ENCODE results near the gene EPB41L1.

Gene EPB41L1

GRCh38 chr20:36213362-36213761, 58.8 kb downstream of the EPB41L1 start:
- H3K4me1 ChIP-seq (ENCODE audit: insufficient read depth, low read length) = no peaks in the 10 kb centered on the region
- peaks cover 74% of the 10 kb centered on the region for H3K36me3 ChIP-seq (ENCODE audit: insufficient read depth, low read length)
- H2AFZ ChIP-seq (ENCODE audit: low read depth, low read length) = no peak overlapping the region
- no peaks in the 10 kb centered on the region for H3K27me3 ChIP-seq (ENCODE audit: insufficient read depth, low read length)
- no peaks in the 10 kb centered on the region for H3K9me3 ChIP-seq (ENCODE audit: low read length)
- H3K4me3 ChIP-seq (ENCODE audit: low read length) = no peak overlapping the region

- Histone ChIP-seq H2AFZ (ENCODE audit: low read depth, low read length) (no peak overlapping the region), H3K36me3 (ENCODE audit: insufficient read depth, low read length) (peaks cover 78% of the 10 kb centered on the region), H3K4me1 (ENCODE audit: insufficient read depth, low read length) (no peaks in the 10 kb centered on the region), H3K4me3 (ENCODE audit: low read length) (no peak overlapping the region), H3K27me3 (ENCODE audit: insufficient read depth, low read length) (no peaks in the 10 kb centered on the region), H3K9me3 (ENCODE audit: low read length) (no peaks in the 10 kb centered on the region)
Measured at GRCh38 chr20:36214684-36215256, 60.2 kb downstream of the EPB41L1 start.

GRCh38 chr20:36215778-36216177, 61.2 kb downstream of the EPB41L1 start:
- Histone ChIP-seq H2AFZ (ENCODE audit: low read depth, low read length) (no peak overlapping the region), H3K27me3 (ENCODE audit: insufficient read depth, low read length) (no peaks in the 10 kb centered on the region), H3K9me3 (ENCODE audit: low read length) (no peaks in the 10 kb centered on the region), H3K4me3 (ENCODE audit: low read length) (no peak overlapping the region), H3K4me1 (ENCODE audit: insufficient read depth, low read length) (no peaks in the 10 kb centered on the region), H3K36me3 (ENCODE audit: insufficient read depth, low read length) (peaks cover 80% of the 10 kb centered on the region)

- H3K9me3 ChIP-seq (ENCODE audit: low read length) = no peaks in the 10 kb centered on the region
- peaks cover 86% of the 10 kb centered on the region for H3K36me3 ChIP-seq (ENCODE audit: insufficient read depth, low read length)
- H2AFZ ChIP-seq (ENCODE audit: low read depth, low read length) = no peak overlapping the region
- no peak overlapping the region for H3K4me3 ChIP-seq (ENCODE audit: low read length)
- no peaks in the 10 kb centered on the region for H3K27me3 ChIP-seq (ENCODE audit: insufficient read depth, low read length)
- no peaks in the 10 kb centered on the region for H3K4me1 ChIP-seq (ENCODE audit: insufficient read depth, low read length)
Measured at GRCh38 chr20:36216314-36217025, 61.9 kb downstream of the EPB41L1 start.

- H3K27me3 ChIP-seq (ENCODE audit: insufficient read depth, low read length) = no peaks in the 10 kb centered on the region
- no peak overlapping the region for H2AFZ ChIP-seq (ENCODE audit: low read depth, low read length)
- H3K36me3 ChIP-seq (ENCODE audit: insufficient read depth, low read length) = peaks cover 85% of the 10 kb centered on the region
- H3K4me1 ChIP-seq (ENCODE audit: insufficient read depth, low read length) = no peaks in the 10 kb centered on the region
- H3K4me3 ChIP-seq (ENCODE audit: low read length) = no peak overlapping the region
- no peaks in the 10 kb centered on the region for H3K9me3 ChIP-seq (ENCODE audit: low read length)
Measured at GRCh38 chr20:36217226-36217625, 62.7 kb downstream of the EPB41L1 start.

GRCh38 chr20:36218380-36219064, 64.0 kb downstream of the EPB41L1 start:
- Histone ChIP-seq H3K36me3 (ENCODE audit: insufficient read depth, low read length) (peaks cover 75% of the 10 kb centered on the region), H2AFZ (ENCODE audit: low read depth, low read length) (no peak overlapping the region), H3K27me3 (ENCODE audit: insufficient read depth, low read length) (no peaks in the 10 kb centered on the region), H3K4me3 (ENCODE audit: low read length) (no peak overlapping the region), H3K4me1 (ENCODE audit: insufficient read depth, low read length) (no peaks in the 10 kb centered on the region), H3K9me3 (ENCODE audit: low read length) (no peaks in the 10 kb centered on the region)

- Histone ChIP-seq H3K36me3 (ENCODE audit: insufficient read depth, low read length) (peaks cover 64% of the 10 kb centered on the region), H2AFZ (ENCODE audit: low read depth, low read length) (no peak overlapping the region), H3K9me3 (ENCODE audit: low read length) (no peaks in the 10 kb centered on the region), H3K27me3 (ENCODE audit: insufficient read depth, low read length) (no peaks in the 10 kb centered on the region), H3K4me3 (ENCODE audit: low read length) (no peak overlapping the region), H3K4me1 (ENCODE audit: insufficient read depth, low read length) (no peaks in the 10 kb centered on the region)
Measured at GRCh38 chr20:36219671-36220220, 65.2 kb downstream of the EPB41L1 start.

- Histone ChIP-seq H3K9me3 (ENCODE audit: low read length) (no peaks in the 10 kb centered on the region), H3K36me3 (ENCODE audit: insufficient read depth, low read length) (peaks cover 66% of the 10 kb centered on the region), H3K27me3 (ENCODE audit: insufficient read depth, low read length) (no peaks in the 10 kb centered on the region), H3K4me1 (ENCODE audit: insufficient read depth, low read length) (no peaks in the 10 kb centered on the region), H3K4me3 (ENCODE audit: low read length) (no peak overlapping the region), H2AFZ (ENCODE audit: low read depth, low read length) (no peak overlapping the region)
Measured at GRCh38 chr20:36225666-36226065, 71.1 kb downstream of the EPB41L1 start.

GRCh38 chr20:36228770-36229169, 74.2 kb downstream of the EPB41L1 start:
- Histone ChIP-seq H3K4me1 (ENCODE audit: insufficient read depth, low read length) (no peaks in the 10 kb centered on the region), H3K36me3 (ENCODE audit: insufficient read depth, low read length) (peaks cover 55% of the 10 kb centered on the region), H2AFZ (ENCODE audit: low read depth, low read length) (no peak overlapping the region), H3K4me3 (ENCODE audit: low read length) (no peak overlapping the region), H3K9me3 (ENCODE audit: low read length) (no peaks in the 10 kb centered on the region), H3K27me3 (ENCODE audit: insufficient read depth, low read length) (no peaks in the 10 kb centered on the region)

- Histone ChIP-seq H3K36me3 (ENCODE audit: insufficient read depth, low read length) (peaks cover 54% of the 10 kb centered on the region), H3K4me3 (ENCODE audit: low read length) (no peak overlapping the region), H2AFZ (ENCODE audit: low read depth, low read length) (no peak overlapping the region), H3K27me3 (ENCODE audit: insufficient read depth, low read length) (no peaks in the 10 kb centered on the region), H3K4me1 (ENCODE audit: insufficient read depth, low read length) (no peaks in the 10 kb centered on the region), H3K9me3 (ENCODE audit: low read length) (no peaks in the 10 kb centered on the region)
Measured at GRCh38 chr20:36230019-36230418, 75.5 kb downstream of the EPB41L1 start.

- Histone ChIP-seq H3K4me3 (ENCODE audit: low read length) (no peak overlapping the region), H3K4me1 (ENCODE audit: insufficient read depth, low read length) (peaks cover 4% of the 10 kb centered on the region), H3K9me3 (ENCODE audit: low read length) (no peaks in the 10 kb centered on the region), H2AFZ (ENCODE audit: low read depth, low read length) (no peak overlapping the region), H3K36me3 (ENCODE audit: insufficient read depth, low read length) (peaks cover 40% of the 10 kb centered on the region), H3K27me3 (ENCODE audit: insufficient read depth, low read length) (no peaks in the 10 kb centered on the region)
Measured at GRCh38 chr20:36231331-36231730, 76.8 kb downstream of the EPB41L1 start.

GRCh38 chr20:36234771-36235320, 80.3 kb downstream of the EPB41L1 start:
- peaks cover 15% of the 10 kb centered on the region for H3K4me1 ChIP-seq (ENCODE audit: insufficient read depth, low read length)
- no peak overlapping the region for H2AFZ ChIP-seq (ENCODE audit: low read depth, low read length)
- no peak overlapping the region for H3K4me3 ChIP-seq (ENCODE audit: low read length)
- H3K36me3 ChIP-seq (ENCODE audit: insufficient read depth, low read length) = peaks cover 18% of the 10 kb centered on the region
- H3K9me3 ChIP-seq (ENCODE audit: low read length) = no peaks in the 10 kb centered on the region
- H3K27me3 ChIP-seq (ENCODE audit: insufficient read depth, low read length) = no peaks in the 10 kb centered on the region

Measured in neuron (in vitro differentiated cells).